ENCODE results near the gene PGC.

DNA sequence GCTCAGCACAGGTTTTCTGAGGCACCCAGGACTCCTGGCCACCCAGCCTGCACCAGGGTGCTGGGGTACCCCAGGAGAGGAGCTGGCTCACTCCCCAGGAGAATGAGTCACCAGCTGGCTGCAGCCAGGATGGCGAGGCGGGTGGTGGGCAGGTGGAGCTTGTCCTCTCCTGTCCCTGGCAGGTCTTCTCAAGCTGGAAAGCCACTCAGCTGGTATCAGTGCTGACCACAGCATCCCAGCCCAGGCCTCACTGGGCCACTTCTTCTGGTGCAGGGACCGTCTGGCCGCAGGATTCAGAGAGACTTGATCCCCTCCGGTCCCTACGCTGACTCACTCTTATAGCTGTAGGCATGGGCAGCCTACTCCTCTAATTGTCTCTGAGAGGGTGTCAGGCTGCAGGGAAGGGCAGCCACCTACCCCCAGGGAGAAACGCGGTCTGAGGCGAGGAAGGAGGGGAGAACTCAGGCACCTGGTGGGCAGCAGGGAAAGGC is 34.0 kb downstream of the PGC start:
- no peak for TF ChIP-seq POLR2A (IDR thresholded peaks at IDR 0.05; ENCODE audit: low read depth, low read length)
- no peak for TF ChIP-seq TAF1 (IDR thresholded peaks at IDR 0.05; ENCODE audit: borderline replicate concordance, low read depth, low read length)
- no peak for TF ChIP-seq POLR2AphosphoS5 (IDR thresholded peaks at IDR 0.05; ENCODE audit: low read depth, low read length)

All from GM12892 (cell line).